ENCODE results near the gene BOC.

- no peak for TF ChIP-seq CTCF (IDR thresholded peaks at IDR 0.05 in 8 of 11, conservative IDR thresholded peaks at IDR 0.05 in 3 of 11)
- no peak for TF ChIP-seq POLR2A (IDR thresholded peaks at IDR 0.05)
- TF ChIP-seq POLR2AphosphoS5 (IDR thresholded peaks at IDR 0.05), result no peak
Observed at GRCh38 chr3:113277414-113277813, 66.1 kb downstream of the BOC start.
